CD14-positive monocyte (primary cell): ENCODE results near the gene PRH1. TPM values are rescaled to one million over a fixed set of nuclear protein-coding genes. Genes with fewer than 3 reads are reported as not detected.

Experiments
- DNase-seq, 3 donors: peaks; one replicate each; pipeline ENCODE4 v3.0.0-alpha.2; 2011 to 2022
- H2AFZ ChIP-seq: 2 replicates; pipeline ENCODE4 v1.6.0; 2012; ENCODE audit warnings: mild to moderate bottlenecking, low read depth, low read length, inconsistent platforms; ENCODE audit not compliant: insufficient read depth, poor library complexity, severe bottlenecking
- H3K27ac ChIP-seq, 2 donors: 1 replicate in 1 of 2; 2 replicates in 1 of 2; pipeline ENCODE4 v1.5.1; 2012 to 2013; ENCODE audit warnings: low read length in 2 of 2, control low read depth in 1 of 2, inconsistent platforms in 1 of 2, low read depth in 1 of 2, mild to moderate bottlenecking in 1 of 2
- H3K27me3 ChIP-seq, 2 donors: one replicate each; pipeline versions ENCODE4 v1.6.0 to v1.6.1; 2011 to 2013; ENCODE audit warnings: low read length in 2 of 2; ENCODE audit not compliant: control insufficient read depth in 2 of 2, insufficient read depth in 2 of 2
- H3K36me3 ChIP-seq, 2 donors: replicated peaks in 1 of 2; 1 replicate in 1 of 2; 2 replicates in 1 of 2; pipeline versions ENCODE4 v1.5.1 to v1.6.1; 2012 to 2013; ENCODE audit warnings: low read length in 2 of 2, control low read depth in 1 of 2, inconsistent platforms in 1 of 2, mild to moderate bottlenecking in 1 of 2; ENCODE audit not compliant: insufficient read depth in 2 of 2, control insufficient read depth in 1 of 2
- H3K4me1 ChIP-seq, 2 donors: 1 replicate in 1 of 2; 2 replicates in 1 of 2; pipeline versions ENCODE4 v1.5.1 to v1.6.1; 2012 to 2013; ENCODE audit warnings: low read length in 2 of 2, control low read depth in 1 of 2, inconsistent platforms in 1 of 2, mild to moderate bottlenecking in 1 of 2, moderate library complexity in 1 of 2; ENCODE audit not compliant: insufficient read depth in 2 of 2, control insufficient read depth in 1 of 2
- H3K4me2 ChIP-seq: replicated peaks from 2 replicates; pipeline ENCODE3; 2012; ENCODE audit warnings: low read length, moderate library complexity, mild to moderate bottlenecking; ENCODE audit not compliant: poor library complexity, severe bottlenecking; ENCODE audit errors: extremely low read depth
- H3K4me3 ChIP-seq, 3 experiments: fragments of 200-600 bp in 1 of 3; sonication (generic) in 1 of 3; replicated peaks in 1 of 3; 1 replicate in 2 of 3; 2 replicates in 1 of 3; pipeline ENCODE4 v1.5.1; 2011 to 2013; ENCODE audit warnings: low read length in 3 of 3, mild to moderate bottlenecking in 3 of 3, control low read depth in 2 of 3, low read depth in 2 of 3, inconsistent platforms in 1 of 3, moderate library complexity in 1 of 3
- H3K79me2 ChIP-seq: 2 replicates; pipeline ENCODE4 v1.6.0; 2012; ENCODE audit warnings: mild to moderate bottlenecking, control low read depth, inconsistent platforms, low read length, moderate library complexity; ENCODE audit not compliant: insufficient read depth
- H3K9ac ChIP-seq: 2 replicates; pipeline ENCODE4 v1.6.0; 2017; ENCODE audit warnings: low read length, mild to moderate bottlenecking; ENCODE audit not compliant: insufficient read depth, poor library complexity, severe bottlenecking
- H3K9me3 ChIP-seq, 2 donors: replicated peaks in 1 of 2; 1 replicate in 1 of 2; 2 replicates in 1 of 2; pipeline versions ENCODE4 v1.5.1 to v1.6.1; 2012 to 2013; ENCODE audit warnings: low read length in 2 of 2, control low read depth in 1 of 2; ENCODE audit not compliant: control insufficient read depth in 1 of 2, insufficient read depth in 1 of 2
- H4K20me1 ChIP-seq: 2 replicates; pipeline ENCODE4 v1.6.0; 2012; ENCODE audit warnings: mild to moderate bottlenecking, low read length, control low read depth, moderate library complexity; ENCODE audit not compliant: insufficient read depth
- H3K27ac Mint-ChIP-seq, 7 donors: one replicate each; pipeline ENCODE4 v1.8.0; 2020; ENCODE audit warnings: mild to moderate bottlenecking in 7 of 7, mixed read lengths in 7 of 7, moderate library complexity in 6 of 7, inconsistent platforms in 2 of 7
- H3K27me3 Mint-ChIP-seq, 3 donors: one replicate each; pipeline ENCODE4 v1.8.0; 2021 to 2022; ENCODE audit warnings: low read depth in 3 of 3, mild to moderate bottlenecking in 3 of 3, mixed read lengths in 3 of 3, moderate library complexity in 3 of 3, inconsistent platforms in 1 of 3
- H3K36me3 Mint-ChIP-seq, 2 donors: one replicate each; pipeline ENCODE4 v1.8.0; 2020; ENCODE audit warnings: mixed read lengths in 2 of 2, inconsistent platforms in 1 of 2, mild to moderate bottlenecking in 1 of 2
- H3K4me1 Mint-ChIP-seq: one replicate; pipeline ENCODE4 v1.8.0; 2020; ENCODE audit warnings: mild to moderate bottlenecking, mixed read lengths
- H3K4me3 Mint-ChIP-seq, 2 donors: one replicate each; pipeline ENCODE4 v1.8.0; 2020; ENCODE audit warnings: mild to moderate bottlenecking in 2 of 2, mixed read lengths in 2 of 2, moderate library complexity in 1 of 2
- H3K9me3 Mint-ChIP-seq, 7 donors: one replicate each; pipeline ENCODE4 v1.8.0; 2020 to 2022; ENCODE audit warnings: mixed read lengths in 7 of 7, mild to moderate bottlenecking in 6 of 7, moderate library complexity in 6 of 7, inconsistent platforms in 2 of 7
- WGBS: methylation state at CpG from one replicate; pipeline ENCODE4 v1.1.5; 2013; ENCODE audit warnings: missing lambda C conversion rate; ENCODE audit not compliant: insufficient coverage; 5-methylcytosine and 5-hydroxymethylcytosine counted together
- intact Hi-C, 2 donors: fragments of 100-400 bp; cut with micrococcal nuclease; formaldehyde crosslinking; loops; one replicate each; pipeline versions ENCODE4 v1.15.0 to v1.15.1; 2023
- polyA minus RNA-seq: library from RNA; depleted of rRNA, polyadenylated mRNA; stranded (reverse); fragments of >200 nt; gene quantifications from 2 replicates; pipeline ENCODE4 v1.2.3, GENCODE V29; 2012
- polyA plus RNA-seq, 3 donors: library from polyadenylated mRNA; depleted of rRNA in 1 of 3; unstranded in 2 of 3; stranded (reverse) in 1 of 3; fragments of 300-500 nt in 2 of 3; fragments of >200 nt in 1 of 3; fragmentation: Illumina TruSeq in 2 of 3; gene quantifications; 1 replicate in 2 of 3; 2 replicates in 1 of 3; pipeline ENCODE4 v1.2.3, GENCODE V29; 2012 to 2021
- total RNA-seq, 12 experiments: library from RNA in 1 of 12; stranded (reverse) in 1 of 12; fragments of 120-200 nt in 1 of 12; gene quantifications; one replicate each; pipeline ENCODE4 v1.2.4 and lab custom pipeline; 2013 to 2026; ENCODE audit warnings: mixed read lengths in 6 of 12, inconsistent platforms in 1 of 12
- TF ChIP-seq, protein P1 (sequence below): fragments of 200-600 bp; IDR thresholded peaks from one replicate; pipeline ENCODE4 v1.8.0; 2022; ENCODE audit warnings: antibody characterized with exemption, mild to moderate bottlenecking

Gene PRH1
- 12.3 TPM for total RNA-seq (2013)
- polyA plus RNA-seq (1 to 10 TPM; 1.9 to 3.5 (median 2.9) TPM), polyA minus RNA-seq (6.1 and 10.5 TPM in 2 replicates), total RNA-seq (lab: John Stamatoyannopoulos, UW) (1.2 to 3.3 (median 2.2) reads per million in 11 experiments)

DNA sequence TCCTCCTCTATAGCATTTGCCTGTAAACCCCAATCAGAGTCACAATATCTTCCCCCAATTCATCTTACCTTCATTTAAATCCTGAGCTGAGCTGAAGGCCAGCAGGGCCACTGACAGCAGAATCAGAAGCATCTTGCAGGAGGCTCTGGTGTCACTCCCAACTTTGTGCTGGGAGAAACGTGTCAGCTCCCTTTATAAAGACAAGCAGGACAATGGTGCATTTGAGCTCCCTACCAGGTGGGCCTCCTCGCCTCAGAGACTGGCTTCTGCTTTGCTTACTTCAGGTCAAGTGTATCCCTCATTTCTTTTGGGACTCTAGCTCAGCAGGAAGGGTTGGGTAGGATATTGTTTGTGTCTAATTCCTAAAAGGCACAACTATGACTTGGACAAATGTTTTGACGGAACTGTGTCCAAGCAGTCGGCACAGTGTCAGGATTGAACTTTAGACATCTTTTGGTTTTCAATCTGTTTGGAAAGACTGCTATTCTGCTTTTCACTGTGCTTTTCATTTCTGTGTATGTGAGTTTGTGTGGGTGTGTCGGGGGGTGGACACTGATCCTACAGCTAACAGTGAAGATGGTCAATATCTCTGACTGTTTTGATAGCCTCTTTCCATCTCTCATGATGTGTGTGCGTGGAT, at the start of gene PRH1:
Gene PRH1, minus strand, starts transcription at position 170 of the 640 bp plus-strand sequence. Its CDS starts 38 bp downstream, at position 132.
- Mint-ChIP-seq H3K4me1 (no peaks in the 10 kb centered on the region), H3K27ac (no peak within 1 kb of the TSS), H3K4me3 (no peak within 1 kb of the TSS), H3K9me3 (peaks cover 0 to 2% (median 0%) of the 10 kb centered on the region in 7 donors), H3K27me3 (no peaks in the 10 kb centered on the region), H3K36me3 (no peaks in the 10 kb centered on the region)
- WGBS, result 94% methylated on average over 4 of the region's 6 CpGs
- no peaks in the 10 kb centered on the region for H4K20me1 ChIP-seq
- no peaks in the 10 kb centered on the region for H3K4me1 ChIP-seq
- no peak within 1 kb of the TSS for H3K4me3 ChIP-seq
- H2AFZ ChIP-seq, result no peak within 1 kb of the TSS
- H3K79me2 ChIP-seq, result no peaks in the 10 kb centered on the region
- no peak within 1 kb of the TSS for H3K4me2 ChIP-seq
- no peaks in the 10 kb centered on the region for H3K36me3 ChIP-seq
- intact Hi-C loops, result no loop called here
- no peak within 1 kb of the TSS for H3K27ac ChIP-seq
- no peak within 1 kb of the TSS for H3K9ac ChIP-seq
- DNase-seq, result no peak
- TF ChIP-seq, protein P1, sequence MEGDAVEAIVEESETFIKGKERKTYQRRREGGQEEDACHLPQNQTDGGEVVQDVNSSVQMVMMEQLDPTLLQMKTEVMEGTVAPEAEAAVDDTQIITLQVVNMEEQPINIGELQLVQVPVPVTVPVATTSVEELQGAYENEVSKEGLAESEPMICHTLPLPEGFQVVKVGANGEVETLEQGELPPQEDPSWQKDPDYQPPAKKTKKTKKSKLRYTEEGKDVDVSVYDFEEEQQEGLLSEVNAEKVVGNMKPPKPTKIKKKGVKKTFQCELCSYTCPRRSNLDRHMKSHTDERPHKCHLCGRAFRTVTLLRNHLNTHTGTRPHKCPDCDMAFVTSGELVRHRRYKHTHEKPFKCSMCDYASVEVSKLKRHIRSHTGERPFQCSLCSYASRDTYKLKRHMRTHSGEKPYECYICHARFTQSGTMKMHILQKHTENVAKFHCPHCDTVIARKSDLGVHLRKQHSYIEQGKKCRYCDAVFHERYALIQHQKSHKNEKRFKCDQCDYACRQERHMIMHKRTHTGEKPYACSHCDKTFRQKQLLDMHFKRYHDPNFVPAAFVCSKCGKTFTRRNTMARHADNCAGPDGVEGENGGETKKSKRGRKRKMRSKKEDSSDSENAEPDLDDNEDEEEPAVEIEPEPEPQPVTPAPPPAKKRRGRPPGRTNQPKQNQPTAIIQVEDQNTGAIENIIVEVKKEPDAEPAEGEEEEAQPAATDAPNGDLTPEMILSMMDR, result no peak
- H3K9me3 ChIP-seq, result no peaks in the 10 kb centered on the region
- no peaks in the 10 kb centered on the region for H3K27me3 ChIP-seq

DNA sequence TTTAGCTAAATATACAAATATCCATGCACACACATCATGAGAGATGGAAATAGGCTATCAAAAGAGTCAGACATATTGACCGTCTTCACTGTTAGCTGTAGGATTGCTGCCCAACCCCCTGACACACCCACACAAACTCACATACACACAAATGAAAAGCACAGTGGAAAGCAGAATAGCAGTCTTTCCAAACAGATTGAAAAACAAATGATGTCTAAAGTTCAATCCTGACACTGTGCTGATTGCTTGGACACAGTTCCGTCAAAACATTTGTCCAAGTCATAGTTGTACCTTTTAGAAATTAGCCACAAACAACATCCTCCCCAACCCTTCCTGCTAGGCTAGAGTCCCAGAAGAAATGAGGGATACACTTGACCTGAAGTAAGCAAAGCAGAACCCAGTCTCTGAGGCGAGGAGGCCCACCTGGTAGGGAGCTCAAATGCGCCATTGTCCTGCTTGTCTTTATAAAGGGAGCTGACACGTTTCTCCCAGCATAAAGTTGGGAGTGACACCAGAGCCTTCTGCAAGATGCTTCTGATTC, 44.8 kb upstream of the PRH1 start, which contains the start of gene PRH2:
Gene PRH2, plus strand, starts transcription at position 491 of the 541 bp plus-strand sequence. Its CDS starts 38 bp downstream, at position 529.
- Histone ChIP-seq H3K9ac (no peak within 1 kb of the TSS), H3K27ac (no peak within 1 kb of the TSS), H3K79me2 (no peaks in the 10 kb centered on the region), H3K4me3 (no peak within 1 kb of the TSS), H2AFZ (no peak within 1 kb of the TSS), H4K20me1 (no peaks in the 10 kb centered on the region), H3K4me2 (no peak within 1 kb of the TSS), H3K36me3 (no peaks in the 10 kb centered on the region), H3K27me3 (no peaks in the 10 kb centered on the region), H3K9me3 (peaks cover 0 to 2% of the 10 kb centered on the region in 2 donors), H3K4me1 (no peaks in the 10 kb centered on the region)
- WGBS, result 96% methylated on average over 4 of the region's 5 CpGs
- intact Hi-C loops, result no loop called here
- Mint-ChIP-seq H3K4me1 (no peaks in the 10 kb centered on the region), H3K9me3 (peaks cover 5 to 19% (median 8%) of the 10 kb centered on the region in 7 donors), H3K27ac (no peak within 1 kb of the TSS), H3K4me3 (no peak within 1 kb of the TSS), H3K27me3 (no peaks in the 10 kb centered on the region), H3K36me3 (no peaks in the 10 kb centered on the region)
- DNase-seq, result no peak
- TF ChIP-seq, protein P1, result no peak
